Measurements from ENCODE around the gene OLFML3. TPM values are rescaled to one million over a fixed set of nuclear protein-coding genes. Genes with fewer than 3 reads are reported as not detected.

OLFML3 gene
- total RNA-seq, 1 experiment from 2014 or later: 0.26 TPM

GRCh38 chr1:113981962-113982931 lies 3.0 kb downstream of the OLFML3 start:
- Histone ChIP-seq H3K4me3 (ENCODE audit: low read length) (no peak overlapping the region), H3K36me3 (ENCODE audit: insufficient read depth, low read length) (no peaks in the 10 kb centered on the region), H3K9ac (ENCODE audit: low read length) (no peak overlapping the region), H3K9me2 (replicated peaks; ENCODE audit: insufficient read depth, low read length) (no peaks in the 10 kb centered on the region), H3K27me3 (ENCODE audit: low read length) (no peaks in the 10 kb centered on the region), H2AFZ (ENCODE audit: low read length) (no peak overlapping the region), H4K20me1 (ENCODE audit: insufficient read depth, low read depth, low read length) (no peaks in the 10 kb centered on the region), H3K4me2 (ENCODE audit: low read depth, low read length, poor library complexity, severe bottlenecking) (no peak overlapping the region), H3K4me1 (ENCODE audit: low read length) (peaks cover 4% of the 10 kb centered on the region; the same call in 1 of the 2 replicates), H3K79me2 (ENCODE audit: low read length) (no peaks in the 10 kb centered on the region), H3K9me3 (ENCODE audit: low read length) (no peaks in the 10 kb centered on the region), H3K27ac (ENCODE audit: low read length) (no peak overlapping the region)
- DNase-seq: no peak

- H3K4me2 ChIP-seq (ENCODE audit: low read depth, low read length, poor library complexity, severe bottlenecking): no peak overlapping the region
- no peak overlapping the region for H3K27ac ChIP-seq (ENCODE audit: low read length)
- H2AFZ ChIP-seq (ENCODE audit: low read length): no peak overlapping the region
- H3K9me3 ChIP-seq (ENCODE audit: low read length): no peaks in the 10 kb centered on the region
- H4K20me1 ChIP-seq (ENCODE audit: insufficient read depth, low read depth, low read length): no peaks in the 10 kb centered on the region
- no peak overlapping the region for H3K9ac ChIP-seq (ENCODE audit: low read length)
- no peak overlapping the region for H3K4me3 ChIP-seq (ENCODE audit: low read length)
- H3K79me2 ChIP-seq (ENCODE audit: low read length): no peaks in the 10 kb centered on the region
- H3K4me1 ChIP-seq (ENCODE audit: low read length): peaks cover 4% of the 10 kb centered on the region; the same call in 1 of the 2 replicates
- no peak for DNase-seq
- no peaks in the 10 kb centered on the region for H3K27me3 ChIP-seq (ENCODE audit: low read length)
- no peaks in the 10 kb centered on the region for H3K36me3 ChIP-seq (ENCODE audit: insufficient read depth, low read length)
- no peaks in the 10 kb centered on the region for H3K9me2 ChIP-seq (replicated peaks; ENCODE audit: insufficient read depth, low read length)
Measured at GRCh38 chr1:113982949-113983348, 3.7 kb downstream of the OLFML3 start.

DNA sequence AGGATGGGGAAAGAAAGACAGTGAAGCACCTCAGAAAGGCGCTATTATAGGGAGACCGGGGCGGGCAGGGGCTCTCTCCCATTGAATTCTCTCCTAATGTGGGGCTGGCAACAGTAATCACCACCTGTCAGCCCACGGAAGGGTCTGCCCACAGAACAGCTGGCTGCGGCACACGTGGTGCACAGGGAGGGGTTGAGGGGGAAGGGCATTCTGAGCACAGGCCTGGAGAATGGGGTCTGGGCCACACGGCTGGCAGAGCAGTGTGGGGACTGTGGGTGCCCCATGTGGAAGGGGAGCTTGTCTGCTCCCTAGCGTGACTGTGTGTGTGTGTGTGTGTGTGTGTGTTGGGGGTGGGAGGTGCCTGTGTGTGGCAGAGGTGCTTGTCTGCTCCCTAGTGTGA lies 4.1 kb downstream of the OLFML3 start:
- H3K9ac ChIP-seq (ENCODE audit: low read length): no peak overlapping the region

DNA sequence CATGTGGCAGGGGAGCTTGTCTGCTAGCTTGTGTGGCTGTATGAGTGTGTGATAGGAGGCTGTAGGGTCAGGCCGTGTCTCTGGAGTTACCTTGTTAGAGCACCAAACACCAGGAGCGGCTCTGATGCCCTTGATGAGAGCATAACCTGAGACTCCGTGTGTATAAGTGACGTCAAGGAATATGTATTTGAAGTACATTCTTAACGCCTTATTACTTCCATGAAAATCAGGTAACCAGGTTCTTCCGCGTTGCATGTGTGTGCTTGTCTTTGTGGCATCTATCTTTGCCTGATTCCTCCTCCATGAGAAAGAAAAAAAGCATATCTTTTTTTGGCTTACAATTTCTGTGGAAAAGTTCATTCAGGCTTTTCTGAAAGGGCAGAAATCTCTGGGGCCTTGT lies 4.6 kb downstream of the OLFML3 start:
- Histone ChIP-seq H3K9ac (ENCODE audit: low read length) (no peak overlapping the region), H3K4me2 (ENCODE audit: low read depth, low read length, poor library complexity, severe bottlenecking) (no peak overlapping the region), H3K9me3 (ENCODE audit: low read length) (no peaks in the 10 kb centered on the region), H4K20me1 (ENCODE audit: insufficient read depth, low read depth, low read length) (no peaks in the 10 kb centered on the region), H3K27ac (ENCODE audit: low read length) (no peak overlapping the region), H3K4me1 (ENCODE audit: low read length) (peaks cover 6% of the 10 kb centered on the region), H3K4me3 (ENCODE audit: low read length) (no peak overlapping the region), H3K79me2 (ENCODE audit: low read length) (no peaks in the 10 kb centered on the region), H3K27me3 (ENCODE audit: low read length) (no peaks in the 10 kb centered on the region), H3K9me2 (replicated peaks; ENCODE audit: insufficient read depth, low read length) (no peaks in the 10 kb centered on the region), H2AFZ (ENCODE audit: low read length) (no peak overlapping the region), H3K36me3 (ENCODE audit: insufficient read depth, low read length) (no peaks in the 10 kb centered on the region)
- no peak for DNase-seq

More for the DNA sequence above, 4.1 kb downstream of the OLFML3 start:
- H3K27me3 ChIP-seq (ENCODE audit: low read length): no peaks in the 10 kb centered on the region
- H3K9me2 ChIP-seq (replicated peaks; ENCODE audit: insufficient read depth, low read length): no peaks in the 10 kb centered on the region
- H3K4me1 ChIP-seq (ENCODE audit: low read length): peaks cover 4% of the 10 kb centered on the region; the same call in 1 of the 2 replicates
- DNase-seq: no peak
- H3K9me3 ChIP-seq (ENCODE audit: low read length): no peaks in the 10 kb centered on the region
- no peak overlapping the region for H3K4me2 ChIP-seq (ENCODE audit: low read depth, low read length, poor library complexity, severe bottlenecking)
- H3K27ac ChIP-seq (ENCODE audit: low read length): no peak overlapping the region
- no peaks in the 10 kb centered on the region for H4K20me1 ChIP-seq (ENCODE audit: insufficient read depth, low read depth, low read length)
- no peaks in the 10 kb centered on the region for H3K79me2 ChIP-seq (ENCODE audit: low read length)
- H3K36me3 ChIP-seq (ENCODE audit: insufficient read depth, low read length): no peaks in the 10 kb centered on the region
- H3K4me3 ChIP-seq (ENCODE audit: low read length): no peak overlapping the region
- H2AFZ ChIP-seq (ENCODE audit: low read length): no peak overlapping the region

- H3K36me3 ChIP-seq (ENCODE audit: insufficient read depth, low read length): no peaks in the 10 kb centered on the region
- no peaks in the 10 kb centered on the region for H3K9me3 ChIP-seq (ENCODE audit: low read length)
- no peak overlapping the region for H3K9ac ChIP-seq (ENCODE audit: low read length)
- H4K20me1 ChIP-seq (ENCODE audit: insufficient read depth, low read depth, low read length): no peaks in the 10 kb centered on the region
- no peak overlapping the region for H3K27ac ChIP-seq (ENCODE audit: low read length)
- no peak for DNase-seq
- H3K27me3 ChIP-seq (ENCODE audit: low read length): no peaks in the 10 kb centered on the region
- no peaks in the 10 kb centered on the region for H3K9me2 ChIP-seq (replicated peaks; ENCODE audit: insufficient read depth, low read length)
- H3K79me2 ChIP-seq (ENCODE audit: low read length): no peaks in the 10 kb centered on the region
- peaks cover 12% of the 10 kb centered on the region for H3K4me1 ChIP-seq (ENCODE audit: low read length)
- no peak overlapping the region for H3K4me3 ChIP-seq (ENCODE audit: low read length)
- no peak overlapping the region for H2AFZ ChIP-seq (ENCODE audit: low read length)
- no peak overlapping the region for H3K4me2 ChIP-seq (ENCODE audit: low read depth, low read length, poor library complexity, severe bottlenecking)
Measured at GRCh38 chr1:113984710-113985109, 5.4 kb downstream of the OLFML3 start.

- Histone ChIP-seq H3K9ac (ENCODE audit: low read length) (no peak overlapping the region), H4K20me1 (ENCODE audit: insufficient read depth, low read depth, low read length) (no peaks in the 10 kb centered on the region), H3K36me3 (ENCODE audit: insufficient read depth, low read length) (no peaks in the 10 kb centered on the region), H3K27me3 (ENCODE audit: low read length) (no peaks in the 10 kb centered on the region), H3K79me2 (ENCODE audit: low read length) (no peaks in the 10 kb centered on the region), H3K27ac (ENCODE audit: low read length) (no peak overlapping the region), H2AFZ (ENCODE audit: low read length) (no peak overlapping the region), H3K4me3 (ENCODE audit: low read length) (no peak overlapping the region), H3K9me2 (replicated peaks; ENCODE audit: insufficient read depth, low read length) (no peaks in the 10 kb centered on the region), H3K4me1 (ENCODE audit: low read length) (peaks cover 32% of the 10 kb centered on the region), H3K4me2 (ENCODE audit: low read depth, low read length, poor library complexity, severe bottlenecking) (no peak overlapping the region), H3K9me3 (ENCODE audit: low read length) (no peaks in the 10 kb centered on the region)
- DNase-seq: no peak
Measured at GRCh38 chr1:113986802-113987201, 7.5 kb downstream of the OLFML3 start.

DNA sequence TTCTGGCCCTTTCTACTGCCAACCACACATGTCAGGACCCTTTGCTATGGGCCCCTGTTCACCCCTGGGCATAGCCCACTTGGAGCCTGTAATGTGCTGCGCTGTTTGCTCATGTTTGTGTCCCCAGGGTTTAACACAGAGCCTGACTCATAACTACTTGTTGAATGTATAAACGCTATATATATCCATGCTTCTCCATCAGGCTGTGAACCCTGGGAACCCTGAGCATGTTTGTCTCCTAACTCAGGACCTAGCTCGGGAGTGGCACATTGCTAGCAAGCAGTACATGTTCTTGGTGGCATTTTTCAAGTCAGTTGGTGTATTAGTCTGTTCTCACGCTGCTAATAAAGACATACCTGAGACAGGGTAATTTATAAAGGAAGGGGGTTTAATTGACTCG lies 8.0 kb downstream of the OLFML3 start:
- Histone ChIP-seq H3K36me3 (ENCODE audit: insufficient read depth, low read length) (no peaks in the 10 kb centered on the region), H3K9me3 (ENCODE audit: low read length) (no peaks in the 10 kb centered on the region), H3K9ac (ENCODE audit: low read length) (no peak overlapping the region), H3K79me2 (ENCODE audit: low read length) (no peaks in the 10 kb centered on the region), H3K4me2 (ENCODE audit: low read depth, low read length, poor library complexity, severe bottlenecking) (no peak overlapping the region), H3K4me3 (ENCODE audit: low read length) (no peak overlapping the region), H2AFZ (ENCODE audit: low read length) (no peak overlapping the region), H4K20me1 (ENCODE audit: insufficient read depth, low read depth, low read length) (no peaks in the 10 kb centered on the region), H3K9me2 (replicated peaks; ENCODE audit: insufficient read depth, low read length) (no peaks in the 10 kb centered on the region), H3K4me1 (ENCODE audit: low read length) (peaks cover 34% of the 10 kb centered on the region), H3K27me3 (ENCODE audit: low read length) (no peaks in the 10 kb centered on the region), H3K27ac (ENCODE audit: low read length) (no peak overlapping the region)
- no peak for DNase-seq

GRCh38 chr1:113990530-113990929 lies 11.3 kb downstream of the OLFML3 start:
- no peaks in the 10 kb centered on the region for H3K36me3 ChIP-seq (ENCODE audit: insufficient read depth, low read length)
- H3K9ac ChIP-seq (ENCODE audit: low read length): no peak overlapping the region
- H3K79me2 ChIP-seq (ENCODE audit: low read length): no peaks in the 10 kb centered on the region
- DNase-seq: no peak
- peaks cover 14% of the 10 kb centered on the region for H3K9me3 ChIP-seq (ENCODE audit: low read length)
- no peaks in the 10 kb centered on the region; the same call in 1 of the 2 replicates for H3K27me3 ChIP-seq (ENCODE audit: low read length)
- peaks cover 43% of the 10 kb centered on the region for H3K4me1 ChIP-seq (ENCODE audit: low read length)
- H3K9me2 ChIP-seq (replicated peaks; ENCODE audit: insufficient read depth, low read length): no peaks in the 10 kb centered on the region
- no peak overlapping the region for H3K4me2 ChIP-seq (ENCODE audit: low read depth, low read length, poor library complexity, severe bottlenecking)
- no peak overlapping the region for H2AFZ ChIP-seq (ENCODE audit: low read length)
- H3K27ac ChIP-seq (ENCODE audit: low read length): no peak overlapping the region
- H4K20me1 ChIP-seq (ENCODE audit: insufficient read depth, low read depth, low read length): no peaks in the 10 kb centered on the region
- no peak overlapping the region for H3K4me3 ChIP-seq (ENCODE audit: low read length)
